ENCODE data around the gene SLC2A5.
A peak's percentile ranks its signal among the peaks of the same experiment; 100 is the strongest.
"Not testable (repeated sequence)": the region's sequence is repeated elsewhere in the genome, so short reads cannot be mapped to it uniquely, and the experiment has no call there.

Gene SLC2A5

GRCh38 chr1:9006956-9007615, 62.3 kb downstream of the SLC2A5 start:
- DNase-seq (ENCODE audit: low read depth in 2 of 2): no peak

GRCh38 chr1:9005395-9005708, 64.1 kb downstream of the SLC2A5 start:
- no peak for DNase-seq (ENCODE audit: low read depth in 2 of 2)

DNA sequence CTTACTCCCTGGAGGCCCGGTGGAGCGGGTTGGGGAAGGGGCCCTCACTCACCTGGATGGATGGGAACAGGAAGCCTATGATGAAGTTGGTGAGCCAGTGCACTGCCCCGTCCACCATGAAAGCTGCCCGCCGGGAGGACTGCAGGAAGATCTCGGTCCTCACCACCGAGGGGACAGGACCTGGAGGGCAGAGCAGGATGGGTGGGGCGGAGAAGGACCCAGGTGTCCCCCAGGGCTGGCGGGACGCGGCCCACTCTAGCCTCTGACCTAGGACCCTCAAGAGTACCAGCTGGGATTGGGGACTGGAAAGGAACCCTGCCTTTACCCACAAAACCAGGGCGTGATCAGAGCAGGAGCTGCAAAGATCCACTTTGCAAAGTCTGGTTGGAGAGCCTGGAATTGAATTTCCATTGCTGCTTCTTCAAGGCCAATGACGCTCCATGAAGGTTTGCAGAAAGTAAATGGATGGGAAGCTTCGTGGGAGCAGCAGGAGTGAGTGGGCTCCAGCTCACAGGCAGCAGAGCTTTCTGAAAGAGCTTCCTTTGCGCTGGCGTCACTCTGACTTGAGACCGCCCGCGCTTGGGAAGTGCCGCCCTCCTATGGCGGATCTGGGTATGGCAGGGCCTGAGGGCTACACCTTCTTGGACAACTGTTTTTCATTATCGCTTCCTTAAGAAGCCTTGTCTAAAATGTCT, 64.6 kb downstream of the SLC2A5 start:
- peak; percentile 77 to 80 for DNase-seq (ENCODE audit: low read depth in 2 of 2)

DNA sequence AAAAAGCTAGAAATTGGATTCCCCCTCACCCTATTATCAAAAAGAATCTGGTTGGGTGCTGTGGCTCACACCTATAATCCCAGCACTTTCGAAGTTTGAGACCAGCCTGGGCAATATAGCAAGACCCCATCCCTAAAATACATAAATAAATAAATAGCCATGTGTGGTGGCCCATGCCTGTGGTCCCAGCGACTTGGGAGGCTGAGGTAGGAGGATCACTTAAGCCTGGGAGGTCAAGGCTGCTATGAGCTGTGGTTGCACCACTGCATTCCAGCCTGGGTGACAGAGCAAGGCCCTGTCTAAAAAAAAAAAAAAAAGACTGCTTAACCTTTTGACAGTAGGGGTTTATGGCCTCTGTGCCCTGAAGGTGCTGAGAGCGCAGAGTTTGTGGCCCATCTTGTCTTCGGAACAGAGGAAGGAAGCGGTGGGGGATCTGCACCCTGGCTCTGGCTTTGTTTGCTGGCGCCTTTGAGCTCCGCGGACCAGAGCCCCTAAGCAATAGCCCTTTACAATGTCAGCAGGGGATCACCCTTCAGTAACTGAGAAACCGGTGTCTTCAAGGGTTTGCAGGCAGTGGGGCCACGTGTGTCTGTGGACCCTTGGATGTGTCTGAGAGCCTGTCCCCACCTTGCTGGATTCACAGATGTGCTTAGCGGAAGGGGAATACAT, 65.3 kb downstream of the SLC2A5 start:
- DNase-seq (ENCODE audit: low read depth in 2 of 2): no peak

DNA sequence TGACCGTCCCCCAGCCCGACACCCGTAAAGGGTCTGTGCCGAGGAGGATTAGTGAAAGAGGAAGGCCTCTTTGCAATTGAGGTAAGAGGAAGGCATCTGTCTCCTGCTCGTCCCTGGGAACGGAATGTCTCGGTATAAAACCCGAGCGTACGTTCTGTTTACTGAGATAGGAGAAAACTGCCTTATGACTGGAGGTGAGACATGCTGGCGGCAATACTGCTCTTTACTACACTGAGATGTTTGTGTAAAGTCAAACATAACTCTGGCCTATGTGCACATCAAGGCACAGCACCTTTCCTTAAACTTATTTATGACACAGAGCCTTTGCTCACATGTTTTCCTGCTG, 67.2 kb downstream of the SLC2A5 start:
- not testable (repeated sequence) for DNase-seq (ENCODE audit: low read depth in 2 of 2)

- DNase-seq (ENCODE audit: low read depth in 2 of 2): not testable (repeated sequence)
Observed at GRCh38 chr1:9001534-9002214, 67.8 kb downstream of the SLC2A5 start.

GRCh38 chr1:8993962-8994675, 75.3 kb downstream of the SLC2A5 start:
- DNase-seq (ENCODE audit: low read depth in 2 of 2): not testable (repeated sequence)

GRCh38 chr1:8992936-8993687, 76.3 kb downstream of the SLC2A5 start:
- no peak for DNase-seq (ENCODE audit: low read depth in 2 of 2)

- DNase-seq (ENCODE audit: low read depth in 2 of 2): no peak
Observed at GRCh38 chr1:8989821-8990220, 79.6 kb downstream of the SLC2A5 start.

GRCh38 chr1:8989061-8989460, 80.4 kb downstream of the SLC2A5 start:
- DNase-seq (ENCODE audit: low read depth in 2 of 2): no peak

- no peak for DNase-seq (ENCODE audit: low read depth in 2 of 2)
Observed at GRCh38 chr1:8988618-8988967, 80.8 kb downstream of the SLC2A5 start.

DNA sequence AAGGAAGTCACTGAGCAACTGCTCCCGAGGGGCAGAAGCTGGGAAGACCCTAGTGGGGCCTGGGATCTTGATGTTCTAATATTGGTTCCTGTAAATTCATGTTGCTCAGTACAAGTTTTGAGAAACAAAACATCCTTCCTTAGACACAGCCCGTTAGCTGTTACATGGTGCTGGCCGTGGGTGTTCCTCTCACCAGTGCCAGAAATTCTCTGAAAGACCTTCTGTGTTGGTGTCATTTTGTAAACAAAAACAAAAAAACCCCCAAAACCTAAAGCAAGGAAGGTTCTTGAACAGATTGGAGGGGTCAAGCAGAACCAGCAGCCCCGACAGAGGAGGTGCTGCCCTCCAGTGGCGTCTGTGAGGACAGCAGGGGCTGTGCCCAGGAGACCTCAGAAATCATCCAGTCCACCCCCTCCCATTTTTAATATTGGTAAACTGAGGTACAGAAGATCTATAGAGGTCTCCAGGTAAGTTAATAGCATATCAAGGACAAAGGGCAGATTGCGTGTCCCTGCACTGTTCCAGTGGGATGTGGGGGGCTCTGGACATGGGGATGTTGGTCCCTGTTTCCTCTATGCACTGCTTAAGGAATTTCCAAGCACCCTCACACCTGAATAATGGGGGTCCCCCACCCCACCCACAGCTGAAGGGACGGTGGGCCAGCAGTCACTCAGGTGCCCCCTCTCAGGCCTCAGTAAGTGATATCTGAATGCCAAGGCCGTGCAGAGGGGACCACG, 81.4 kb downstream of the SLC2A5 start:
- DNase-seq (ENCODE audit: low read depth in 2 of 2): peak; percentile 66 to 67

- no peak for DNase-seq (ENCODE audit: low read depth in 2 of 2)
Observed at GRCh38 chr1:8986814-8987190, 82.6 kb downstream of the SLC2A5 start.

GRCh38 chr1:8985915-8986813, 83.3 kb downstream of the SLC2A5 start:
- no peak for DNase-seq (ENCODE audit: low read depth in 2 of 2)

All from stimulated activated CD4-positive, alpha-beta T cell treated with anti-CD3 and anti-CD28 coated beads, Interleukin-1b, Interleukin-23, amount 100 ng/mL, for 4 hours (primary cell).